Liver (tissue), 9 donors: ENCODE measurements around the gene FBXO34. TPM values are rescaled to one million over a fixed set of nuclear protein-coding genes. Genes with fewer than 3 reads are reported as not detected.

Source experiments
- DNase-seq: peaks from one replicate; pipeline ENCODE4 v3.0.0-alpha.2; 2017; ENCODE audit warnings: low spot score
- H3K27ac ChIP-seq, 2 donors: one replicate each; pipeline ENCODE4 v1.7.0; 2013; ENCODE audit warnings: inconsistent platforms in 2 of 2, low read length in 2 of 2, control low read depth in 1 of 2, low read depth in 1 of 2, mild to moderate bottlenecking in 1 of 2
- H3K27me3 ChIP-seq, 4 donors: one replicate each; pipeline versions ENCODE4 v1.6.1 to v1.7.0; 2013; ENCODE audit warnings: low read length in 3 of 4, inconsistent platforms in 1 of 4, mild to moderate bottlenecking in 1 of 4, moderate library complexity in 1 of 4; ENCODE audit not compliant: control insufficient read depth in 4 of 4, insufficient read depth in 4 of 4
- H3K36me3 ChIP-seq, 4 donors: one replicate each; pipeline versions ENCODE4 v1.6.1 to v1.7.0; 2013; ENCODE audit warnings: low read length in 3 of 4, mild to moderate bottlenecking in 3 of 4, low read depth in 1 of 4, moderate library complexity in 1 of 4; ENCODE audit not compliant: control insufficient read depth in 4 of 4, insufficient read depth in 3 of 4
- H3K4me1 ChIP-seq, 4 donors: one replicate each; pipeline versions ENCODE4 v1.6.1 to v1.7.0; 2013; ENCODE audit warnings: low read length in 3 of 4, mild to moderate bottlenecking in 3 of 4, moderate library complexity in 1 of 4; ENCODE audit not compliant: control insufficient read depth in 4 of 4, insufficient read depth in 4 of 4
- H3K4me3 ChIP-seq, 3 donors: one replicate each; pipeline versions ENCODE4 v1.6.1 to v1.7.0; 2013; ENCODE audit warnings: low read length in 3 of 3, control low read depth in 1 of 3, low read depth in 1 of 3, mild to moderate bottlenecking in 1 of 3
- H3K9ac ChIP-seq, 2 donors: one replicate each; pipeline ENCODE4 v1.7.0; 2013; ENCODE audit warnings: low read length in 2 of 2, mild to moderate bottlenecking in 2 of 2, moderate library complexity in 2 of 2, control low read depth in 1 of 2, low read depth in 1 of 2
- H3K9me3 ChIP-seq, 4 donors: one replicate each; pipeline versions ENCODE4 v1.6.1 to v1.7.0; 2013; ENCODE audit warnings: low read length in 3 of 4; ENCODE audit not compliant: control insufficient read depth in 4 of 4
- ATF3 ChIP-seq: IDR thresholded peaks from 2 replicates; pipeline ENCODE4 v1.6.1; 2016; ENCODE audit warnings: antibody characterized with exemption
- CTCF ChIP-seq: fragments of 150-350 bp; IDR thresholded peaks from 2 replicates; pipeline ENCODE4 v1.5.1; 2017; ENCODE audit warnings: improper control_type of control experiment, low read depth, low read length; ENCODE audit not compliant: missing input control
- EGR1 ChIP-seq, 2 donors: IDR thresholded peaks; 2 replicates each; pipeline ENCODE4 v1.6.1; 2016 to 2018; ENCODE audit warnings: antibody characterized with exemption in 2 of 2, low read depth in 2 of 2
- FOXA1 ChIP-seq: IDR thresholded peaks from 2 replicates; pipeline ENCODE4 v1.6.1; 2016; ENCODE audit warnings: antibody characterized with exemption
- FOXA2 ChIP-seq: IDR thresholded peaks from 2 replicates; pipeline ENCODE4 v1.6.1; 2016; ENCODE audit warnings: antibody characterized with exemption
- GABPA ChIP-seq, 2 donors: IDR thresholded peaks in 1 of 2; conservative IDR thresholded peaks in 1 of 2; 2 replicates each; pipeline ENCODE4 v1.6.1; 2016; ENCODE audit warnings: antibody characterized with exemption in 2 of 2, mild to moderate bottlenecking in 1 of 2, moderate library complexity in 1 of 2
- HNF4A ChIP-seq, 2 donors: conservative IDR thresholded peaks; 2 replicates each; pipeline ENCODE4 v1.6.1; 2016; ENCODE audit warnings: antibody characterized with exemption in 2 of 2, mild to moderate bottlenecking in 2 of 2
- HNF4G ChIP-seq: IDR thresholded peaks from 2 replicates; pipeline ENCODE4 v1.6.1; 2016; ENCODE audit warnings: antibody characterized with exemption
- JUND ChIP-seq, 2 donors: IDR thresholded peaks; 2 replicates each; pipeline ENCODE4 v1.6.1; 2016; ENCODE audit warnings: antibody characterized with exemption in 2 of 2
- MAX ChIP-seq: IDR thresholded peaks from 2 replicates; pipeline ENCODE4 v1.6.1; 2016; ENCODE audit warnings: antibody characterized with exemption
- NR2F2 ChIP-seq: IDR thresholded peaks from 2 replicates; pipeline ENCODE4 v1.6.1; 2016; ENCODE audit warnings: antibody characterized with exemption
- RAD21 ChIP-seq, 2 donors: IDR thresholded peaks; 2 replicates each; pipeline ENCODE4 v1.6.1; 2016; ENCODE audit warnings: antibody characterized with exemption in 2 of 2, mild to moderate bottlenecking in 2 of 2
- REST ChIP-seq: IDR thresholded peaks from 2 replicates; pipeline ENCODE4 v1.6.1; 2016; ENCODE audit warnings: antibody characterized with exemption, mild to moderate bottlenecking
- RXRA ChIP-seq, 2 donors: IDR thresholded peaks; 2 replicates each; pipeline ENCODE4 v1.6.1; 2017 to 2018; ENCODE audit warnings: antibody characterized with exemption in 2 of 2, mild to moderate bottlenecking in 1 of 2
- SP1 ChIP-seq: IDR thresholded peaks from 2 replicates; pipeline ENCODE4 v1.6.1; 2018; ENCODE audit warnings: antibody characterized with exemption, mild to moderate bottlenecking
- TAF1 ChIP-seq: conservative IDR thresholded peaks from 2 replicates; pipeline ENCODE4 v1.6.1; 2016; ENCODE audit warnings: antibody characterized with exemption, mild to moderate bottlenecking
- YY1 ChIP-seq: IDR thresholded peaks from 2 replicates; pipeline ENCODE4 v1.6.1; 2016; ENCODE audit warnings: antibody characterized with exemption, mild to moderate bottlenecking
- ZBTB33 ChIP-seq: IDR thresholded peaks from 2 replicates; pipeline ENCODE4 v1.6.1; 2016; ENCODE audit warnings: antibody characterized with exemption
- polyA plus RNA-seq, 2 donors: library from polyadenylated mRNA; stranded (reverse) in 1 of 2; unstranded in 1 of 2; fragments of 200-250 nt in 1 of 2; fragments of >200 nt in 1 of 2; fragmentation: Nextera tagmentation in 1 of 2; extraction: Ambion mirVana in 1 of 2; gene quantifications; one replicate each; pipeline versions ENCODE4 v1.2.1 to v1.2.3, GENCODE V29; 2013 to 2015
- total RNA-seq, 2 donors: library from RNA; depleted of rRNA; stranded (reverse); fragments of >200 nt; gene quantifications; one replicate each; pipeline ENCODE4 v1.2.3, GENCODE V29; 2014
- donor health status: healthy.
- donor health status: healthy.
- donor health status: healthy.
- donor health status: healthy.
- donor health status: healthy.

FBXO34 gene
- total and polyA plus RNA-seq, 4 donors = 4.2 to 25.8 (median 10.1) TPM

- no peak for TF ChIP-seq NR2F2
- TF ChIP-seq ATF3 = no peak
- no peak for TF ChIP-seq RXRA (IDR thresholded peaks at IDR 0.05)
- no peak for TF ChIP-seq HNF4A (conservative IDR thresholded peaks at IDR 0.05)
- TF ChIP-seq EGR1 (IDR thresholded peaks at IDR 0.05; ENCODE audit: low read depth in 2 of 2) = no peak
- no peak for TF ChIP-seq FOXA2
- TF ChIP-seq YY1 = no peak
- TF ChIP-seq JUND (IDR thresholded peaks at IDR 0.05) = no peak
- no peak for TF ChIP-seq SP1
- TF ChIP-seq RAD21 (IDR thresholded peaks at IDR 0.05) = no peak
- no peak for TF ChIP-seq REST
- no peak for TF ChIP-seq HNF4G
- no peak for TF ChIP-seq ZBTB33
- TF ChIP-seq CTCF = no peak
- TF ChIP-seq FOXA1 = no peak
- TF ChIP-seq GABPA (IDR thresholded peaks at IDR 0.05 in 1 of 2, conservative IDR thresholded peaks at IDR 0.05 in 1 of 2) = no peak
- TF ChIP-seq TAF1 = no peak
- no peak for TF ChIP-seq MAX
- Histone ChIP-seq H3K4me3 (no peak overlapping the region), H3K9me3 (peaks cover 0 to 6% (median 0%) of the 10 kb centered on the region in 4 donors), H3K27ac (no peak overlapping the region), H3K4me1 (no peaks in the 10 kb centered on the region), H3K36me3 (no peaks in the 10 kb centered on the region), H3K9ac (no peak overlapping the region), H3K27me3 (no peaks in the 10 kb centered on the region)
- no peak for DNase-seq
Observed at GRCh38 chr14:55221968-55222367, 49.3 kb upstream of the FBXO34 start.
